ENCODE results near the gene KRT2.

The KRT2 gene

DNA sequence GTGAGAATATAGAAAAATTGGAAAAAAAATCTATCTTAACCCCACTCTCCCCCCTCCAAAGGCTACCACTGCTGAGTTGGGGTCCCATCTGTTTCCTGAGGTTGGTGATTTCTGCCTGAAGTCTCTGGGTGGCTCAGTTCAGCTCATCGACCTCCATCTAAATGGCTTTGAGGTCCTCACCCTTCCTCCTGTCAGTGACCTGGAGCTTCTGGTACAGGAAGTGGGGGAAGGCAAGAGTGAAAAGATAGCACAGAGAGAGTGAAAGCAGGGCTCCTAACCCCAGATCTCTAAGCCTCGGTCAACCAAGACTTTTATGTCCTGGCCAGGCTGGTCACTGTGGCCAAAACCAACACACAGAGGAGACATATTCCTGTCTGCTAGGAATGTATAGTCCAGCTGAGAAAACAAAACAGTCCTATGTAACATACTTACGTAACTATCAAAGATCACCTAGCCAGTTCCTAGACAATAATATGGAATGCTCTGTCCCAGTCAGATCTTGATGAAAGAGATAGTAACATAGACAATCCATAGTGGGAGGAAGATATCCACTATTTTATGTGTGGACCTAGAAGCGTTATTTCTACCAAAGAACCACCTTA is 21.3 kb downstream of the KRT2 start:
- TF ChIP-seq, protein P1, sequence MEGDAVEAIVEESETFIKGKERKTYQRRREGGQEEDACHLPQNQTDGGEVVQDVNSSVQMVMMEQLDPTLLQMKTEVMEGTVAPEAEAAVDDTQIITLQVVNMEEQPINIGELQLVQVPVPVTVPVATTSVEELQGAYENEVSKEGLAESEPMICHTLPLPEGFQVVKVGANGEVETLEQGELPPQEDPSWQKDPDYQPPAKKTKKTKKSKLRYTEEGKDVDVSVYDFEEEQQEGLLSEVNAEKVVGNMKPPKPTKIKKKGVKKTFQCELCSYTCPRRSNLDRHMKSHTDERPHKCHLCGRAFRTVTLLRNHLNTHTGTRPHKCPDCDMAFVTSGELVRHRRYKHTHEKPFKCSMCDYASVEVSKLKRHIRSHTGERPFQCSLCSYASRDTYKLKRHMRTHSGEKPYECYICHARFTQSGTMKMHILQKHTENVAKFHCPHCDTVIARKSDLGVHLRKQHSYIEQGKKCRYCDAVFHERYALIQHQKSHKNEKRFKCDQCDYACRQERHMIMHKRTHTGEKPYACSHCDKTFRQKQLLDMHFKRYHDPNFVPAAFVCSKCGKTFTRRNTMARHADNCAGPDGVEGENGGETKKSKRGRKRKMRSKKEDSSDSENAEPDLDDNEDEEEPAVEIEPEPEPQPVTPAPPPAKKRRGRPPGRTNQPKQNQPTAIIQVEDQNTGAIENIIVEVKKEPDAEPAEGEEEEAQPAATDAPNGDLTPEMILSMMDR (conservative IDR thresholded peaks at IDR 0.05; ENCODE audit: low read length), result no peak
- no peak overlapping the region for H3K4me3 ChIP-seq (ENCODE audit: low read length)
- DNase-seq (ENCODE audit: low read depth), result no peak

DNA sequence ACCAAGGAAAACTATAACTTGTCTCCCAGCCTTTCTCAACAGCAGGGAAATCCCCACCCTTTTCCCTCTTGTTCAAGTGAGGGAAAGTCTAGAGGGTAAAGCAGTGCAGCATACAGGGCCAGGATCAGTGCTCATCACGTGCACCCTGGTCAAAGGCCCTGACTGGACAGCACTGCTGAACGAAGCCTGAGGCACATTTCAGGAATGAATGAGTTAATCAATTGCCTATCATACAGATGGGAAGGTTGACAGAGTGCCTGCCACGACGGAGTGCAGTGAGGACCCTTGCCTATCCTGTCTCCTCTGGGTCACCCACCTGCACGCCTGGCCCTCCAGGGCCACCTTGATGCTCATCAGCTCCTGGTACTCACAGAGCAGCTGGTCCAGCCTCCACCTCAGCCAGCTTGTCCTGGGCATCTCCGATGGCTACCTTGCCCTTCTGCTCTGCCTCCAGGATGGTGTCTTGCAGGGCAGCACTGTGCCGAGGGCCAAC is 22.0 kb downstream of the KRT2 start:
- no peak overlapping the region for H3K4me3 ChIP-seq (ENCODE audit: low read length)
- TF ChIP-seq, protein P1 (conservative IDR thresholded peaks at IDR 0.05; ENCODE audit: low read length), result no peak
- DNase-seq (ENCODE audit: low read depth), result no peak

DNA sequence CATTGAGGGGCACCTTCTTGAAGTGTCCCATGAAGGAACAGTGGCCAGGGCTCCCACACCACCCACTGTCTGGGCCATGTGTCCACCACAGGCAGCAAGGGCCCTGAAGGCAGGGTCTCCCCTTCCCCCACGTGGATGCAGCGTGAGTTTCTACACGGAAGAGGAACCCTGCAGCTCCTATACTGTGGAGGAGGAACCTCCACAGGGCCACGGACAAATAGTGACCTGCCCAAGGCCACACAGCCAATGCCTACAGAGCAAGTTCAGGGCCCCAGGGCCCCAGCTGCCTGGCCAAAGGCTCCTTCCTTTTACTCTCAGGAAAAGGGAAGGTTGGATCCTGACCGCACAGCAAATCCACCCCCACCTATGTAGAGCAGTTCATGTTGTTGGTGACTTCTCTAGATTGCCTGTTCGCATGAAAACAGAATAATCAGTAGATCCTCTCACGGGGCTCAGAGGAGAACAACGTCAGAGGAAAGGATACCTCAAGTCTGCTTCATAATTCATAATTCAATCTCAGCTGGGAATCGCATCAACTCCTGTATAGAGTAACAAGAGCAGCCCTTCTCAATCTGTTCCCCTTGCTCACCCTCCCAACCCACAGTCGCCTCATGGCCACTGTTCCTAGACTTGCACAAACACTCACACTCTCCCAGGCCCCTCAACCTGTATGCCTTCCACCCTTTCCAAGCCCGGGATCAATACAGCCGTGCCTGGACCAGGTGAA is 22.6 kb downstream of the KRT2 start:
- TF ChIP-seq, protein P1 (conservative IDR thresholded peaks at IDR 0.05; ENCODE audit: low read length), result no peak
- H3K4me3 ChIP-seq (ENCODE audit: low read length), result no peak overlapping the region
- DNase-seq (ENCODE audit: low read depth), result no peak

DNA sequence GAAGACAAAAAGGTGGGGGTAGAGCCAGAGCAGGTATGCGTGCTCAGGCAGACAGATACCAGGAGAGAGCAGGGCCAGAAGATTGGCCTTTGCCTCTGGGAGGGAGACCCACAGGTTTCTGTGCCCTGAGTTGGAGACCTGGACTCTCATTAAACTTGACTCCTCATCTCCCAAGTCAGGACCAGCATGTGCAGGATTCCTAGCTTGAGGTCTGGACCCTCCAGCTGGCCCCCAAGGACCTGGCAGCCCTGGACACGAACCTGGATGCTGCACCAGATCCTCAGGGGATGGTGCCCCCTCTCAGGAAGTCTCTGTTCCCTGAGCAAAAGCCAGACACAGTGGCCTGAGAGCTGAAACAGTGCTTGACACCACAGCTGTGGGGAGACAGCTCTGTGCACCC is 23.2 kb downstream of the KRT2 start:
- TF ChIP-seq, protein P1 (conservative IDR thresholded peaks at IDR 0.05; ENCODE audit: low read length), result no peak
- no peak overlapping the region for H3K4me3 ChIP-seq (ENCODE audit: low read length)
- no peak for DNase-seq (ENCODE audit: low read depth)

DNA sequence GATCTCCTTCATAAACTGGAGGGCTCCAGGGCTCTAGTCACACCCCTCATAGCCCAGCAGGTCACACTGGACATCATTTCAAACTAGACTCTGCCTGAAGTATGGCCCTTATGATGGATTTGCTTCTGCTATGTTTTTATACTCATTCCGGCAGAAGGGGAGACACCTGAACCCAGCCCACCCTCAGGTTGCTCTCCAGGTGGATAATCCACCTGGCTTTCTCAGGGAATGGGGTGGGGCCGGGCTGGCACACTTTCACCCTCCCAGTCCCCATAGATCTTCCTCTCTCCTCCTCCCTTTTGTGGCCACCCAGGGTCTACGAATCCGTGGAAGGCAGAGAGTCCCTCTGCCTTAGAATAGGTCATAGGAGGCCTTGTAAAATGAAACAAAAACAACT is 23.9 kb downstream of the KRT2 start:
- DNase-seq (ENCODE audit: low read depth), result no peak
- TF ChIP-seq, protein P1 (conservative IDR thresholded peaks at IDR 0.05; ENCODE audit: low read length), result no peak
- no peak overlapping the region for H3K4me3 ChIP-seq (ENCODE audit: low read length)

DNA sequence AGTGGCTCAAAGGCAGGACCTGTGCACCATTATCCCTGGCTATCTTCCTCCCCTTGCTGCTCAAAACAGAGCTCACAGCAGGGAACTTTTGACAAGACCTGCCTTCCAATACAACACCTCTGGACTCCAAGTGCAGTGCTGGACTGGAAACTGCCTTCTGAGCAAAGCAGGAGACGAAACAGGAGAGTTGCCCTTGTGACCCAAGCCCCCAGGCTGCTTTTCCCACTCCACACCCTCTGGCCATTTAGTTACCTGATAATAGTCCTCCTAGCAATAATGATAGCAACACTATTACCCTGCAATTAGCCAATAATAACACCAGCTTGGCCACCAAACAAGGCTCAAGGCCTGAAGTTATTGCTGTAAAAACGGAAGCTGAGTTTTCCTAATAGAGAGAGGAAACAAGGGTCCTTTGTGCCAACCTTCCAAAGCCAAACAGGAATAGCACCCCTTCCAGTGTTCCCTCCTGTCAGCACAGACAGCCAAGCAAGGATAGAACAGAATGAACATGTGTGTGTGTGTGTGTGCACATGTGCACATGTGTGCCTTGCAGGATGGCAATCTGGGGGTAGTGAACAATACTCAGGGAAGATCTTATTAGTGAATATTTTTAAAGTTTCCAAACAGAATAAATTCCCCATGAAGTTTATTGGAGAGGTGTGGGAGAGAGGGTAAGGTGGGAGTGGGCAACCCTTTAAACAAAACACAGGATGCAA is 24.5 kb downstream of the KRT2 start:
- no peak overlapping the region for H3K4me3 ChIP-seq (ENCODE audit: low read length)
- TF ChIP-seq, protein P1 (conservative IDR thresholded peaks at IDR 0.05; ENCODE audit: low read length), result no peak
- DNase-seq (ENCODE audit: low read depth), result no peak
